Measurements from ENCODE around the gene TFCP2L1.
A peak's percentile ranks its signal among the peaks of the same experiment; 100 is the strongest.

The TFCP2L1 gene

DNA sequence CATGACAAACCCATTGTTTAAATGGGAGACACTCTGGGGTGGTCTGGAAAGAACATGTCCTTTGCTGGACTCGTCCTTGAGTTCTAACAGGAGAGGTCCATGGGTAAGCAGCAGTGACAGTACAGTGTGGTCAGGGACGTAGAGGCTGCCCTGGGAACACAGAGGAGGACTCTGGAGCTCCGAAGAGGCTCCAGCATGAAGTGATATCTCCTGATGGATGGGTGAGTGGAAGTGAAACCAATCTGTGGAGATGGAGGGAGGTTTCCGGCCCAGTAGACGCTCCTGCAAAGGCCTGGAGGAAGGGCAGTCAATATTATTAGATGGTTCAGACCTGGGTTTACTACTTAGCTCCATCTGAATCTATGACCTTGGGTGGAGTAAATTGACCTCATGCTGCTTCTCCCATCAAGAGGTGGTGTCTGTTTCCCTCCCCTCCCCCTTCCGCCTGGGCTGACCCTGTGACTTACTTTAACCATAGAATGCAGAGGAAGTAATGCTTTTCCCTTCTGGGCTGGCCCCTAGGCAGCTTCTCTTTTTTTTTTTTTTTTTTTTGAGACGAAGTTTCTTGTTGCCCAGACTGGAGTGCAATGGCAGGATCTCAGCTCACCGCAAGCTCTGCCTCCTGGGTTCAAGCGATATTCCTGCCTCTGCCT lies 2.3 kb upstream of the TFCP2L1 start:
- Mint-ChIP-seq H3K27me3 (ENCODE audit: low read depth) (peaks cover 68% of the 10 kb centered on the region), H3K36me3 (ENCODE audit: low read depth) (peaks cover 5% of the 10 kb centered on the region), H3K4me1 (peaks cover 10% of the 10 kb centered on the region), H3K4me3 (peak overlapping the region; percentile 46 to 67 (median 63)), H3K9me3 (no peaks in the 10 kb centered on the region), H3K27ac (no peak overlapping the region)
- TF ChIP-seq, protein P1, sequence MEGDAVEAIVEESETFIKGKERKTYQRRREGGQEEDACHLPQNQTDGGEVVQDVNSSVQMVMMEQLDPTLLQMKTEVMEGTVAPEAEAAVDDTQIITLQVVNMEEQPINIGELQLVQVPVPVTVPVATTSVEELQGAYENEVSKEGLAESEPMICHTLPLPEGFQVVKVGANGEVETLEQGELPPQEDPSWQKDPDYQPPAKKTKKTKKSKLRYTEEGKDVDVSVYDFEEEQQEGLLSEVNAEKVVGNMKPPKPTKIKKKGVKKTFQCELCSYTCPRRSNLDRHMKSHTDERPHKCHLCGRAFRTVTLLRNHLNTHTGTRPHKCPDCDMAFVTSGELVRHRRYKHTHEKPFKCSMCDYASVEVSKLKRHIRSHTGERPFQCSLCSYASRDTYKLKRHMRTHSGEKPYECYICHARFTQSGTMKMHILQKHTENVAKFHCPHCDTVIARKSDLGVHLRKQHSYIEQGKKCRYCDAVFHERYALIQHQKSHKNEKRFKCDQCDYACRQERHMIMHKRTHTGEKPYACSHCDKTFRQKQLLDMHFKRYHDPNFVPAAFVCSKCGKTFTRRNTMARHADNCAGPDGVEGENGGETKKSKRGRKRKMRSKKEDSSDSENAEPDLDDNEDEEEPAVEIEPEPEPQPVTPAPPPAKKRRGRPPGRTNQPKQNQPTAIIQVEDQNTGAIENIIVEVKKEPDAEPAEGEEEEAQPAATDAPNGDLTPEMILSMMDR (IDR thresholded peaks at IDR 0.05; ENCODE audit: unreplicated experiment in 3 of 3), result no peak

DNA sequence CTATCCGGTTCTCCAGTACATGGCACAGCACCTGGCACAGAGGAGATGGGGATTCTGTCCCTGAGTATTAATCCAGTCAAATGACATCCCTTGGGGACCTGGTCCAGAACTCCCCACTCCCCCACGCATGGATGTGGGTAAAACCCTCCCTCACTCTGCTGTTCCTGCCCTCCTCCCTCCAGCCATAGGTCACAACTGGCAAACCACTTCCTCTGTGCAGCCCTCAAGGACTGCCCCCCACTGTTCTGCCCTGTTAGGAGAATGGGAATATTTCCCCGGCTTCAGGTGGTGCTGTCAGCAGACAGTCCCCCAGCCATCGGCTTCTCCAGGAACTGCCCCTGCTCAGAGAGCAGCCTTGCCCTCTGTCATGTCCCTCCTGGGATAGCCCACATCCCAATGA lies 1.5 kb upstream of the TFCP2L1 start:
- Mint-ChIP-seq H3K4me3 (peak overlapping the region; percentile 46 to 67 (median 63)), H3K27ac (no peak overlapping the region)

DNA sequence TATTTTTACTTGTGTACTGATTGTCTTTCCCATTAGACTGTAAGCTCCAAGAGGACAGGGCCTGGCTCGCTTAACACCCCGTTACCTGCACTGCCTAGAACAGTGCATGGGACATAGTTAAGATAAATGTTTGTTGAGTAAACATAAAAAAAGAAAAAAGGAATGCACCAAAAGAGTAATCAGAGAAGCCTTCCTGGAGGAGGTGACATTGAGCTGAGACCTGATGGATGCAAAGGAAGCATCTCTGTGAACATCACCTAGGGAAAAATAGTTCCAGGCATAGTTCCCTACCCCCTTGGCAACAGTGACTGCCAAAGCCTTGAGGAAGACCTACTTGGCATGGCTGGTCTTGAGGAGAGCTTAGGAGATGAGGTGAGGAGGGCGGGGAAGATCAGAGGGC lies 924 bp upstream of the TFCP2L1 start:
- Mint-ChIP-seq H3K27ac (no peak overlapping the region), H3K4me1 (peaks cover 10% of the 10 kb centered on the region), H3K9me3 (no peaks in the 10 kb centered on the region), H3K36me3 (ENCODE audit: low read depth) (peaks cover 5% of the 10 kb centered on the region), H3K27me3 (ENCODE audit: low read depth) (peaks cover 79% of the 10 kb centered on the region), H3K4me3 (peak overlapping the region; percentile 23 to 84 (median 25))
- TF ChIP-seq, protein P1 (IDR thresholded peaks at IDR 0.05; ENCODE audit: unreplicated experiment in 3 of 3), result no peak

More for the DNA sequence above, 1.5 kb upstream of the TFCP2L1 start:
- TF ChIP-seq, protein P1 (IDR thresholded peaks at IDR 0.05; ENCODE audit: unreplicated experiment in 3 of 3), result no peak
- no peaks in the 10 kb centered on the region for H3K9me3 Mint-ChIP-seq
- peaks cover 75% of the 10 kb centered on the region for H3K27me3 Mint-ChIP-seq (ENCODE audit: low read depth)
- peaks cover 5% of the 10 kb centered on the region for H3K36me3 Mint-ChIP-seq (ENCODE audit: low read depth)
- H3K4me1 Mint-ChIP-seq, result peaks cover 10% of the 10 kb centered on the region

DNA sequence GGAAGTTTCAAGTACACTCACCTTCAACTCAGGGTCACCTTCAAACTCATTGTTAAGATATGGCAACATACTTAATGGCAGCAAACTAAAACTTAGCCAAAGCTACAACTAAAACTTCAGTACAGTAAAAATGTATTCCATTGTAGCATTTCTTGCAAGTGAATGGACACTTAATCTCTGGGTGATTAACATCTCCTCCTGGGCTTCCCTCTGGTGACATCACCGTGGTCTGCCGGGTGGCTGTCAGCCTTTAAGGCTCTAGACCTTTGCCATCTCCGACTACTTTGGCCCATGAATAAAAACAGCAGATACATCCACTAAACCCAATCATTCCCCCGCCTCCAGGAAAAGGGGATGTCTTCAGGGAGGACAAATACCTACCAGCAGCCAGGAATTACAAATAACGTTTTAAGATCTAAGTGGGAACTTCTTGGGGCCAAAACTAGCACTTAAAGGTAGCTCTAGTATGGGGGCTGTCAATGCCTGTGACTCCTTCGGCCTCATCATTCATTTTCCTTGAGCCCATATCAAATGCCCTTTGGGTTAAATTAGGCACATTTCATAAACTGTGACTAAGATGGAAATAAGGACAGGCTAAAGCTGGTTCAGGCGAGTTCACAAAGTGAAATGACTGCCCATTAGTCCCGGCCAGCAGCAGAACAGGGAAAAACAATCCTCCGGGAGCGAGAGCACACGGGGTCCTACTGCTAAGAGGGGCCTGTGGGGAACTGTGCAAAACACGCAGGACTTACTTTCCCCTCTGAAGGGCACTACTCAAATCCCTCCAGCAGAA lies 1.1 kb downstream of the TFCP2L1 start:
- peak overlapping the region; percentile 84 to 87 (median 84) for H3K4me3 Mint-ChIP-seq
- peaks cover 5% of the 10 kb centered on the region for H3K36me3 Mint-ChIP-seq (ENCODE audit: low read depth)
- peaks cover 86% of the 10 kb centered on the region for H3K27me3 Mint-ChIP-seq (ENCODE audit: low read depth)
- H3K27ac Mint-ChIP-seq, result peak overlapping the region in 1 of 3 experiments; percentile 56
- peaks cover 10% of the 10 kb centered on the region for H3K4me1 Mint-ChIP-seq
- TF ChIP-seq, protein P1 (IDR thresholded peaks at IDR 0.05; ENCODE audit: unreplicated experiment in 3 of 3), result no peak
- H3K9me3 Mint-ChIP-seq, result no peaks in the 10 kb centered on the region

DNA sequence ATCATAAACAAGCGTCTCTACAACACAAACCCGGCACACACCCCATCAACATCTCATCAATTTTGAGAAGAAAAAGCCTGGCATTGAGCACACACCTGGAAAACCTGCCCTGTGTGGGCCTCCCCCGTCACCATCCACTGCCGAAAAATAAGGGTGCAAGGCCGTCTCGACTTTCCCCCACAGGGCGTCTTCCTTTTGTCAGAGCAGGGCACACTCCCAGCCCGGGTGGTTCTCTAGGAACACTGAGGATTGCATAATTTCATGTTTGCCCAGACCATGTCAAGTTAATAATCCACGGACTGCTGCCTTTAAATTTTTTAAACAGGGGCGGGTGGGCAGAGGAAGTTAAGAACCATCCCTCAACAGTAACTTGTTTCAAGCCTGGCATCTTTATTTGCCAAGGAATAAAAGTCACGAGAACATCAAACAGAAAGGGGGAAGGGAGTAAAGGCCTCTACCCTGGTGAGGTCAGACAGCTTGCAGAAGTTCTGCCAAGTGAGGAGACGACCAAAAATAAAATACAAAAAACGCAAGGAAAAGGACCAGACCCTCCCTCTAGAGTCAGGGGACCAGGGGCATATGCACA lies 2.1 kb downstream of the TFCP2L1 start:
- Mint-ChIP-seq H3K27me3 (ENCODE audit: low read depth) (peaks cover 79% of the 10 kb centered on the region), H3K9me3 (no peaks in the 10 kb centered on the region), H3K4me1 (peaks cover 10% of the 10 kb centered on the region), H3K36me3 (ENCODE audit: low read depth) (peaks cover 5% of the 10 kb centered on the region), H3K4me3 (peak overlapping the region; percentile 84 to 87 (median 84)), H3K27ac (no peak overlapping the region)
- TF ChIP-seq, protein P1 (IDR thresholded peaks at IDR 0.05; ENCODE audit: unreplicated experiment in 3 of 3), result no peak

Measured in nephron (organoid).